HG02623 (cell line): ENCODE measurements around the gene CDH4.

Source experiments
- ATAC-seq: cut with Tn5 transposase; IDR thresholded peaks from one replicate; pipeline ENCODE4 v1.9.1; 2021; ENCODE audit warnings: moderate library complexity; ENCODE audit not compliant: unreplicated experiment

CDH4 gene

DNA sequence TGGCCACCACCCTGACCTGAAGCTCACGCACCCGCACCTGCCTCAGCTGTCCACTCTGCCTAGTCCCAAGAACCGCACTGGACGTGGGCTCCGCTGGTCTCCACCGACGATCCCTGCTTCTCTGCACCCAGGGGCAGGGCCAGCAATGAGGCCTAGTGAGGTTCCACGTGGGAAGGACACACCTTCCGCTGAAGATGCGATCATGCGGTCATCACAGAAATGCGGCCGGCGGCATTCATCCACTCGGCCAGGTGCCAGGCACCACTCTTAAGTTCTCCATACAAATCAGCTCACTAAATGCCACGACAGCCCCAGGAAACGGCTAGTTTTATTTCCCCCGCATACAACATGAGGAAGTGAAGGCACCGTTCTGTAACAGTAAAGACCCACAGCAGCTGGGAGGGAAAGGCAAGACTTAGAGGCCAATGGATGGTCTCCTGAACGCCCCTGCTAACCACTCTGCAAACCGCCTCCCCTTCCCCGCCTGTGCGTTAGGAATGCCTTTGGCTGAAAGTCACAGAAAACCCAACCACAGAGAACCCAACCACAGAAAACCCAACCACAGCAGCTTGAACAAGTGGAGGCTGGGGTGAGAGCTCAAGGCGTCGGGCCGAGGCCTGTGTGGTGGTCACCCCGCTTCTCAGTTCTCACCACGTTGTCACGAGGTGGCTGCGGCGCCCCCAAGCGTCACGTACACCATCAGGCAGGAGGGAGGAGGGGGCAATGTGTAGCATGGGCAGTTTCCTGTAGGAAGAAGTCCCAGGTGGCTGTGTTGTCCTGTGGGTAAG is 609.2 kb downstream of the CDH4 start:
- ATAC-seq: no peak

DNA sequence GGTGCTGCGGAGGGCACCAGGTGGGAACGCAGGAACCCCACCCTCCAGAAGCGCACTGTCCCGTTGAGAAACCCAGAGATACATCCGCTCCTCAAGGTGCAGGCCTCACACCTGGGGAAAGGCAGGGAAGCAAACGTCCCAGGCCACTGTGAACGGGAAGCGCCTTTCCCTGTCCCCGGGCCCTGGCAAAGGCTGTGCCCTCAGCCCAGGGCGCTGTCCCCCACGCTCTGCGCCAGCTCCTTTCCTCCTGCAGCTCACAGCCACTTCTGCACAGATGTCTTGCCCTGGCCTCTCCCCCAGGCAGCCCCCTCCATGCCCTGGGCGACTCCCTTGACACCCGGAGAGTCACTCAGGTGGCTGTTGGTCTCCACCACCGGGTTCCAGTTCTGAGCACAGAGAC is 609.8 kb downstream of the CDH4 start:
- ATAC-seq: no peak

GRCh38 chr20:61862881-61863280 is 610.8 kb downstream of the CDH4 start:
- no peak for ATAC-seq

DNA sequence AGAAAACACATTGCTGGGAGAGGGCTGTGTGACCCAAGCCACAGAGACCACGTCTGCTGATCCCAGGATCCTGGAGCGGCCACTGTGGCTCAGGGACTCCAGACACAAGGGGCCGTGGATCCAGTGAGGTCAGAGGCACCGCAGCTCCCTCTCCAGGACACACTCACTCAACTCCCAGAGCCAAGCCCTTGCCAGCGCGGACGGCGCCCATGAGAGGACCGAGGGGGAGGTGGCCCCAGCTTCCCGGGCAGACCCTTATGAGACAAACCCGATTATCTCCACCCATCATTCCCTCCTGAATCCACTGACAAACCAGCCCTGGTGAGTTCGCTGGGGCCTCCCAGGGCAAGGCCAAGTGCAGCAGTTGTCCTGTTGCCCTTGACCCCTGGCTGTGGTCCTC is 612.4 kb downstream of the CDH4 start:
- no peak for ATAC-seq

DNA sequence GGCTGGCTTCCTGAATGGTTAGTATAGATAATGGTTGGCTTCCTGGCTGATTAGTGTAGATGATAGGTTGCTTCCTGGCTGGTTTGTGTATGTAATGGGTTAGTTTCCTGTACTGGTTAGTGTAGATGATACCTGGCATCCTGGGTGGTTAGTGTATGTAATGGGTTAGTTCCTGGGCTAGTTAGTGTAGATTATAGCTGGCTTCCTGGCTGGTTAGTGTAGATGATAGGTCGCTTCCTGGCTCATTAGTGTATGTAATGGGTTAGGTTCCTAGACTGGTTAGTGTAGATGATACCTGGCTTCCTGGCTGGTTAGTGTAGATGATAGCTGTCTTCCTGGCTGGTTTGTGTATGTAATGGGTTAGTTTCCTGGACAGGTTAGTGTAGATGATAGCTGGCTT is 613.3 kb downstream of the CDH4 start:
- no peak for ATAC-seq

DNA sequence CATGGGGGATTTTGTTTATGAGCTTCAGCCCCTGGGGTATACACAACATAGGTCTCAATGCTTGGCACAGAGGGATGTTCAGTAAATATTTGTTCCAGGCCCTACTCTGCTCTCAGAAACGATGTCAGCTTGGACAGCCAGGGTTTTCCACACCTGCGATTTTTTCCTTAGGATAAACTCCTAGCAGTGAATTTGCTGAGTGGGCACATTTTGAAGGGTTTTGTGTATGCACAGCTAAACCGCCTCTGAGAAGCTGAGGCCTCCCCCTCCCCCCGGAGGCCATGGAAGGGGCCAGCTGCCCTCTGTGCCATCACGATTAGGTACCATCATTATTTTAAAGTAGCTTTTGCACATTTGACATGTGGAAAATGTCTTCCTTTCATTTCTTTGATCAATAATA is 614.1 kb downstream of the CDH4 start:
- ATAC-seq: no peak

DNA sequence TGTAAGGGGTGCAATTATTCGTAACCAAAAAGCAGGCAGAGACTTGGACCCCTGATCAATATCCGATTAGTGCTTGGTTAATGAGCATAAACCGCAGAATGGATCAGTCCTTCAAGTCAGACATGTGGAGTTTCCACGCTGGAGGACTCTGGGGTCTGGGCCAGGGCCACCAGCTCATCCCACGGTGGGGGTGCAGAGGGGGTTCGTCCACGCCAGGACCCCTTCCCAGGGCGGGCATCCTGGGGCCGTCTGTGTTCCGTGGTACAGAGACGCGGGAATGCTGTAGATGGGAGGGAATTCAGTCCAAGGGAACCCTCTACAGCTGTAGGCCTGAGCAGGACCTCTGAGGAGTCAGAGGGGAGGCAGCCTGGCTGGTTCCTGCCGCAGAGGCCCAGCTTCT is 615.9 kb downstream of the CDH4 start:
- ATAC-seq: no peak

DNA sequence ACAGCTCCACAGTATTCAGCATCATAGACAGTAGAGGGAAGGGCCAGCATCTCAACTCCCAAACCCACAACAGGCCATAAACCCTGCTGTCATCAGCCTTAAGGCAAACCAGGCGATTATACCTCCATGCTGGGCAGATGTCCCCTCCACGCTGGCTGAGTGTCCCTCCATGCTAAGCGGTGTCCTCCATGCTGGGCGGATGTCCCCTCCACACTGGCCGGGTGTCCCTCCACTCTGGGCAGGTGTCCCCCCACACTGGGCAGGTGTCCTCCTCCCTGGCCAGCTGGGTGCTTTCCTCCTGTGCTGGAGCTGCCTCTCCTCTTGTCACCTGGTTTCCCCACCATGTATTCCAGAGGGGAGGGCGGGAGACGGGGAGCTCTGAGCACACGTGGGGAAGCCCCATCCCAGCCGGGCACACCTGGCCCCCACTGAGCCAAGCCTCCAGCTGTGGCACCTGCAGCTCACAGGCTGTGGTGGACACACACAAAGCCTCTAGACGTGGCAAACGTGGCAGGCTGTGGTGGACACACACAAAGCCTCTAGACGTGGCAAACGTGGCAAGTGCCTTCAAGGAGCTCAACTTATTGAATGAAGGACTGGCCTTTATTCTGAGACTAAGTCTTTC is 616.5 kb downstream of the CDH4 start:
- no peak for ATAC-seq

DNA sequence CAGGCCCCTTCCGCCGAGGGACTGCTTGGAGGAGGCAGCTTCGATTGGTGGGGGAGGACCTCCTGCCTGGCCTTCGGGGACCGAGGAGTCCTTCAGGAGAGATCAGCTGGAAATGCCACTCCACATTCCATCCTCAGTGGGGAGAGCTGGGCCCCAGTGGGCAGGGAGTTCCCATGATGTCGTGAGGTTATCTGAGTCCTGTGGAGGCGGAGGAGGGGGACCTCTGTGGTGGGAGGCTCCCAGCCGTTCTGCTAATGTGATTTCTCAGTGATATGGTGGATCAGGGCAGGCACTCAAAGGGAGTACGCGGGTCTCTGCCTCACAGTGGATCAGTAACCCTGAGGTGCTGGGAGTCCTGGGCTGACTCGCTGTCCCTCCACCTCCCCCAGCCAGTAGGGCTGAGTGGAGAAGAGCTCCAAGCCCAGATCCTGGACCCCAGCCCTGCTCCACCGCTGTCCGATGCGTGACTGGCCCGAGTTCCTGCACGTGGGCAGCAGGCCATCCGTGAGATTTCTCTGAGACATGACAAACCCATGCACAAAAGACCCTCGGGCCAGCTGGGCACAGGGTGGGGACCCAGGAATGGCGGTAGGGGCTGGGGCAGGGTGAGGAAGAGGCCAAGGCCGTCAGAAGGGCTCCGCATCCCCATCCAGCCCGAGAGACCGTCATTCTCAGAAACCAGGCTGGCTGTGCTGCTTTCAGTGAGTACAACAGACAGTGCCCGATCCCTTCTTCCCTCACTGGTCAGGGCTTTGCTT is 617.9 kb downstream of the CDH4 start:
- ATAC-seq: no peak

- no peak for ATAC-seq
These were observed 619.1 kb downstream of the CDH4 start for GRCh38 chr20:61871160-61871559.

DNA sequence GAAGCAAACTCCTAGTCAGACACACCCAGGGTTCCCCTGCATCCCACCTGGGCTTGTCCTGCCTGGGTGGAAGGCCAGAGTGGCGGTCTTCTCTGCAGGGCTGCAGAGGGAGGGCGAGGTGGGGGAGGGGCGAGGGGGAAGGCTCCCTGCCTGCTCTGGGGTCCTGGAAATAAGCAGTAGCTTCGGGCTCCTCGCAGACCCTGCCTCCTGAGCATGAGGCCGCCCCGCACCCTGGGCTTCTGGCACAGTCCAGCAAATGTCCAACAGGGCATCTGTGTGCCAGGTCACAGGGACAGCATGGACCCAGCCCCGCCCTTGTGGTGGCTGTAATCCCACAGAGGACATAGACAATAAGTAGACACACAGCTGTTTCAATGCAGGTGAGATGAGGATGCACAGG is 619.9 kb downstream of the CDH4 start:
- ATAC-seq: no peak

DNA sequence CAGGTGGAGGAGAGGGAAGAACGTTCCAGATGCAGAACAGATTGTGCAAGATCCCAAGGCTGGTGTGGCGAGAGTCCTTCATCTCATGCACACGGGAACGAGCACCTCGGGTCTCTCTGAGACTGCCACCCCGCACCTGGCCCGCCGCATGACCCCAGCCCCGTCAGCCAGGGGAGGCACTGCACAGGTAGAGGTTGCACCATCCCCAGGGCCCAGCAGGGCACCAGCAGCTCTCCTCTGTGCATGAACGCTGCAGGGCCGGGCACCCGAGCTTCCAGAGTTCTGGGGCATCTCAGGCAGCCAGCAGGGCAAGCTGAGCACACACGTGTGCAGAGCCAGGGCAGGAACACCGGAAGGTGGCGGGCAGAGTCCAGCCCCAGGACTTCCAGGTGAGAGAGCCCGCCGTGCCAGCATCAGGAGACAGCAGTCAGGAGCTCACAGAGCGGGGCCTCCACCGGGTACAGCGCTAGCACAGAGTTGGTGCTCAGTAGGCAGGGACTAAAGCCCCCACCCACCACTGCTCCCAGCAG is 620.4 kb downstream of the CDH4 start:
- no peak for ATAC-seq

- no peak for ATAC-seq
These were observed 621.8 kb downstream of the CDH4 start for GRCh38 chr20:61873651-61874420.

DNA sequence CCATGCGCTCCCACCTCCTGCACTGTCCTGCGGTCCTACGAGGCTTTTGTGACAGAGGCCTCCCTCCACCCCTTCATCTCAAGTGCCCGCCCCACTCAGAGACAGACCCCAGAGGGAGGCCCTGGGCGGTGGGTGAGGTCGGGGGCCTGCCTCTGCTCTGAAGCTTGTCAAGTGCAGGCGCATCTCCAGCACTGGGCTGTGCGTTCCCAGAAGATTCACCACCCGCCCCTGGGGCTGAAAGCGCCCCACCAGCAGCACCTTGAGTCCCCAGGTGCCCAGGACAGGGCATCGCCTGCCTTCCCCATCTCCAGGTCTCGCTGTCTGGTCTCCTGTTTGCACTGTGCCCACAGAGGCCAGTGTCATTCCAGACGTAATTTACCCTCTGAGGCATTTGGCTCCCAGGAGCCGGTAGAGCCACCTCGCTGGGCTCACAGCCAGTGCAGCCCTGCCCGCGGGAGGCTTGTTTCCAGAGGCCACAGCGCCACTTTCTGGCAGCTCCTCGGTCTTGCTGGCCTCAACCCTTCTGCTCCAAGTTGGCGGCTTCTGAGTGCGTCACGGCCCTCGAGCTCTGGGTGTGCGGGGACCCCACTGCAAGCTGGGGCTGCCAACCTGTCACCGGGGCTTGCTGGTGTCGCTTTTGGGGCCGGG is 622.5 kb downstream of the CDH4 start:
- ATAC-seq: no peak

GRCh38 chr20:61875221-61875885 is 623.3 kb downstream of the CDH4 start:
- ATAC-seq: no peak

GRCh38 chr20:61875996-61876395 is 623.9 kb downstream of the CDH4 start:
- no peak for ATAC-seq

GRCh38 chr20:61876952-61877728 is 625.1 kb downstream of the CDH4 start:
- no peak for ATAC-seq

DNA sequence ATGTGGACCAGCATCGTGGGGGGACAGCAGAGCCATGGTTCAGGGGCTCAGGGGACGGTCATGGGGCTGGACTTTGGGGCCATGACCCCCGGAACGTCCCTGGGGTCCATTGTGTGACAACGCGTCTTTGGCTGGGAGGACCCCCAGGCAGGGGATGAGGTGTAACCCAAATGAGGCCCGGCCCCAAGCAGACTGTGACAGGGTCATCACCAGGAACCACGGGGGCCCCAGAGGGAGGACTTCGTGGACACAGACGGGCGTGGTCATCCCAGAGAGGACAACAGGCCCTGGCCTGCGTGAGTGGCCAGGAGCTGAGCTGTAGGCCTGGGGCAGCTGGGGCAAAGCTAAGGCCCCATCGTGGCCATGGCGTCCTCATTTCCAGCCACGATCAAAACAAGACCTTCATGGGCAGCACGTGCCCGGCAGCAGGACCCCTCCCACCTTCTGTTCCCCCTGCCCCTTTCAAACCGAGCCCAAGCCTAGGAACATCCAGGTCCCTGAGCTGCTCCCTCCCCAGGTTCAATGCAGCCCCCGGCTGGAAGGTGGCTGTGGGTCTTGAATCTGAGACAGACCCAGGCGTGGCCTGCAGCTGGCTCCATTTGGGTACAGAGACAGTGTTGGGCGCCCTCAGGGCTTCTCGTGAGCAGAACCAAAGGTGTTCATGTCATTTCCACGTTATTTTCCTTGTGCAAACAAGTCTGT is 625.9 kb downstream of the CDH4 start:
- ATAC-seq: no peak
